ENCODE results near the gene PANX1.
"Not testable (repeated sequence)": the region's sequence is repeated elsewhere in the genome, so short reads cannot be mapped to it uniquely, and the experiment has no call there.

GRCh38 chr11:94157339-94157738 is 28.7 kb downstream of the PANX1 start:
- TF ChIP-seq CTCF (IDR thresholded peaks at IDR 0.05); SIN3A (IDR thresholded peaks at IDR 0.05; ENCODE audit: borderline replicate concordance, insufficient read depth, low read depth, low read length); POLR2AphosphoS5 (IDR thresholded peaks at IDR 0.05; ENCODE audit: low read depth, low read length); REST (IDR thresholded peaks at IDR 0.05; ENCODE audit: insufficient read depth in 1 of 2, low read depth in 2 of 2, low read length in 1 of 2): not testable (repeated sequence)
